ENCODE measurements around the gene ZDHHC18.
"Not testable (repeated sequence)": the region's sequence is repeated elsewhere in the genome, so short reads cannot be mapped to it uniquely, and the experiment has no call there.

The ZDHHC18 gene

DNA sequence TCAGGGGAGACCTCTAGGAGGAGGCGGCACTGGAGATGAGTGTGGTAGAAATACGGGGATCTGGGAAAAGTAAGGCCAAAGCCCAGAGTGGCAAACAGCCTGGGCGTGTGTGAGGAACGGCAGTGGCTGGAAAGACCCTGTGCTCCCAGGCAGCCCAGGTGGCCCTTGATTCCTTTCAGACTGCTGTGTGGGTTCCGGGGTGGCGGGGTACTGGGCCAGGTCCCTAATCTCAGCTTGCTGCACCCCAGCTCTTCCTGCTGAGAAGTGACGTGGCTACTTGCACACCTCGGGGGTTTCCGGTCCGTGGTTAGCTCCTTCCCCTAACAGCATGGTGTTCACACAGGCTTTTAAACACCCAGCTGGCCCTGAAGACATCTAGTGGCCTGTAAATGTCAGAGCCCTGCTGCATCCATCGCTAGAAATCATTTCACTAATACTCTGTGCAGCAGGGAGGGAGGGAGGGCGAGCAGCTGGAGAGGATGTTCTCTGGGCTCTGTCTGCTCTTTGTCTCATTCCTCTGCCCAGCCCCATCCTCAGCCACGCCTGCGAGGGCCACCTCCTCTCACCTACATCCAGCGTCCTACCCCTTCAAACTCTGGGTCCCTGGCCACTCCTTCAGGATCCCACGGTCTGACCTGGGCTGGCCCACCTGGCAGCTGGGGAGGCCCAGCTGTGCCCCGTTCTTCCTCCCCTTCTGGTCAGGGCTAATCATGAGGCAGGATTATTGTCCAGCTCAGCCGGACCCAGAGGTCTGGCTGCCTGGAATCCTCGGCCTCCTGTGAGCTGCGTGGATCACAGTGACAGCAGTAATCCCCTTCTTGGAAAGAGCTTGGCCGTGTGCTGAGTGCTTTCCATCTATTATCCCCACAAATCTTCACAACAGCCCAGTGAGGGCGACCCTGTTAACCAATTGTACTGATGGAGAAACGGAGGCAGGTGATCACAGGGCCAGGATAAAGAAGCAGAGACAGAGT is 7.2 kb downstream of the ZDHHC18 start:
- DNase-seq (ENCODE audit: low read depth), result no peak

DNA sequence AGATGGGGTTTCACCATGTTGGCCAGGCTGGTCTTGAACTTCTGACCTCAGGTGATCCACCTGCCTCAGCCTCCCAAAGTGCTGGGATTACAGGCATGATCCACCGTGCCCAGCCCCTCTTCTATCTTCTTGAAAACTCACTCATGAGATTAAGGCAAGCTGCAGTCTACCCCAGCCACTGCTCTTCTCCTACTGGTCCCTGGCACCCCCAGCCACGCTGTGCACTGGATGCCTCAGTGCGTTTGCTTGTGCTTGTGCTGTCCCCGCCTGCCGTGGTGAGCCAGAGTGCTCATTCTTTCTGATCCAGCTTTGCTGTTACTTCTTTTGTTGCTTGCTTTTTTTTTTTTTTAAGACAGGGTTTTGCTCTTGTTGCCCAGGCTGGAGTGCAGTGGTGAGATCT is 11.2 kb downstream of the ZDHHC18 start:
- DNase-seq (ENCODE audit: low read depth), result not testable (repeated sequence)

DNA sequence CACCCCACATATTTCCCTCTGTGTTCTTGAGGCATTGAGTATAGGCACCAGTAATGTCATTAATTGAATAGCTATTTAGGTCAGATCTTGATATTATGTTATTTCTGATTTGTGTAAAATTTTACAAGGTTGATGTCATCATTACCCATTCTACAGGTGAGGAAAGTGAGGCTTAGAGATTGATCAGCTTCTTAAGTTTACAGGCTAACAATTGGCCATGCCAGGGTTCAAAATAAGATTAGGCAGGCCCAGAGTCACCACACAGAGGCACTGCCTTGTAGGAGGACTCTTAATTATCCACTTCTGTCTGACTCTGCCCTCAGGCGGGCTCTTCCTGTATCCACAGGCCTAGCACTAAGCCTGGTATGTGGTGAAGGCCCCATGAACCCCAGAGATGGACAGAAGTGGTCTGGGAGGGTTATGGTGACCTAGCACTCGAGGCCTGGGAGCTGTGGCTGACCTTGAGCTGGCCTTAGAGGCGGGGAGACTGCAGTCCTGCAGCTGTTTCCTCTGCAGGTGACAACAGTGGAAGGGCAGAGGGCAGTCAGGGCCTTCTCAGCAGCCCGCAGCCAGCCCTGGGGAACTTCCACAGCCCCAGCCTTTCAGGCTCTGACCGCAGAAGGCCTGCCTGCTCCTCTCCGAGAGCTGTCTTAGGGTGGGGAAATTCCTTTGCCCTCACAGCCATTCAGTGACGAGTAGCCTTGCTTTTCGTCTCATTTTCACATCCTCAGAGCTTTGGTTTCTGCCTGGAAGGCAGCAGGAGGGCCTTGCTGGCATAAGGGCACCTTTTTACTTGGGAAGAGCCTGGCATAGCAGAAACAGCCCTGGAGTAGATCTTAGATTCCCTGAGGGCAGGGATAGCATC is 12.2 kb downstream of the ZDHHC18 start:
- no peak for DNase-seq (ENCODE audit: low read depth)

DNA sequence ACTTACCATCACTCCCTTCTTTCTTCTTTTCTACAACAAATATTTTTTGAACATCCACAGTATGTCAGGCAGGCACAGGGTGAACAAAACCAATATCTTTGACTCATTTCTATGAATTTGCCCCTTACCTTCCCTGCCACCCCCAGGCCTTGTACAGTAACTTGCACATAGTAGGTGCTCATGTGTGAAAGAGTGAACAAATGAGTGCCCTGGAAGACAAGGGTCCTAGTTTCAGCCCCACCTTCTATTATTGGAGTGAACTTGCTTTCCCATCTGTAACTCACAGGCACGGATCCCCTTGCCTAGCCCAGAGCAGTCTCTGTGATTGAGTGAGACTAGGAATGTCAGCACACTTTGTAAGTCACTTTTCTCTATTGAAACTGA is 12.8 kb downstream of the ZDHHC18 start:
- DNase-seq (ENCODE audit: low read depth), result no peak

DNA sequence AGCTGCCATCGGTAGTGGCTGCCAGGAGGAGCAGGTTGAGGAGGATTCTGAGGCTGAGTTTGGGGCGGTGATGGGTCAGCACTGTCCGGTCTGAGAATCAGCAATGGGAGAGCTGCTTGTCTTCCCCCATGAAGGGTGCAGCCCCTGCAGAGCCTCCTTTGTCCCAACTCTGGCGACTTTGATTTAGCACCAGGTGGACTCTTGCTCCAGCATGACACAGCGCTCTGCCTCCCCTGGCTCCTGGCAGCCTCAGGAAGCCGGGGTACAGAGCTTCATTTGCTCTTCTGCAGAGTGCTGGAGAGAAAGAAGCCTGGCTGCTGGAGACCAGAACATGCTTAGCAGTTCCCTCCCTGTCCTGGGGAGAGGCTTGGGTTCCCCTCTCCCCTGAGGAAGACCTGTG is 13.3 kb downstream of the ZDHHC18 start:
- no peak for DNase-seq (ENCODE audit: low read depth)

DNA sequence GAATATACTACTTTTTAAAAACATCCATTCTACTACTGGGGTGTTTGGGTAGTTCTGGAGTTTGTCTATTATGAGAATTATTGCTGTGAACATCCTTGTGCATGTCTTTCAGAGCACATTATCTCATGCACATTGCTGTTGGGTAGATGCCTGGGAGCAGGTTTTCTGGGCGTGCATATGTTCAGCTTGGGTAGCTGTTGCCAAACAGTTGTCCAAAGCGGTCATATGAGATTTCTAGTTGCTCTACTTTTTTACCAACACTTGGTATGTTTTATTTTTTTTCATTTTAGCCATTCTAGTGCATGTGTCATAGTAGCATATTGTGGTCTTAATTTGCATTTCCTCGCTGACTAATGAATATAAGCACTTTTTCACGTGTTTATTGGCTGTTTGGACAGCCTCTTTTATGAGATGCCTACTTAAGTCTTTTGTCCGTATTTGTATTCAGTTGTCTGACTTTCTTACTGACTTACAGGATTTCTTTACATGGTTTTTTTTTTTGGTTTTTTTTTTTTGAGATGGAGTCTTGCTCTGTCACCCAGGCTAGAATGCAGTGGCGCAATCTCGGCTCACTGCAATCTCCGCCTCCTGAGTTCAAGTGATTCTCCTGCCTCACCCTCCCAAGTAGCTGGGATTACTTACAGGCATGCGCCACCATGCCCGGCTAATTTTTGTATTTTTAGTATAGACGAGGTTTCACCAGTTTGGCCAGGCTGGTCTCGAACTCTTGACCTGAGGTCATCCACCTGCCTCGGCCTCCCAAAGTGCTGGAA is 18.1 kb downstream of the ZDHHC18 start:
- no peak for DNase-seq (ENCODE audit: low read depth)

DNA sequence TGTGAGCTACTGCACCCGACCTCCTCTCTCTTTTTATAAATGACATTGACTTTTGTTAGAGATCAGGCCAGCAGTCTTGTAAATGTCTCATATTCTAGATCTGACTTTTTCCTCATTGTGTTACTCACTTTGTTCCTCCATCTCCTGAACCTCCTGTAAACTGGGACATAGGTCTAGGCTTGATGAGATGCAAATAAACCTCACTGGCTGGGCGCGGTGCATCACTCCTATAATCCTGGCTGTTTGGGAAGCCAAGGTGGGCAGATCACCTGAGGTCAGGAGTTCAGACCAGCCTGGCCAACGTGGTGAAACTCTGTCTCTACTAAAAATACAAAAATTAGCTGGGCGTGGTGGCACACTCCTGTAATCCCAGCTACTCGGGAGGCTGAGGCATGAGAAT is 21.3 kb downstream of the ZDHHC18 start:
- DNase-seq (ENCODE audit: low read depth), result not testable (repeated sequence)

DNA sequence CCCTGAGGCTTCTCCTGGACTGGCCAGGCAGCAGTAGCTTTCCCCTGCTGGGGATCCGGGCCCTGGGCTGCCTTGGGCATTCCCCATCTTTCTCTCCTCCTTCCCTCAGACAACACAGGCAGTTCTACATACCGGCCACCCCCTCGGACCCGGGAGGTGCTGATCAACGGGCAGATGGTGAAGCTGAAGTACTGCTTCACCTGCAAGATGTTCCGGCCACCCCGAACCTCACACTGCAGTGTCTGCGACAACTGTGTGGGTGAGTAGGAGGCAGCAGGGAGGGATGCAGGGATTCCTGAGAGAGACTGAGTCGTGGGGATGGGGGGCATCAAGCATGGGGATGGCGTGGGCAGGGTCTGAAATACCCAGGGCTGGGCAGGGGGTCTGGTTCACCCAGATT is 22.0 kb downstream of the ZDHHC18 start:
- no peak for DNase-seq (ENCODE audit: low read depth)

DNA sequence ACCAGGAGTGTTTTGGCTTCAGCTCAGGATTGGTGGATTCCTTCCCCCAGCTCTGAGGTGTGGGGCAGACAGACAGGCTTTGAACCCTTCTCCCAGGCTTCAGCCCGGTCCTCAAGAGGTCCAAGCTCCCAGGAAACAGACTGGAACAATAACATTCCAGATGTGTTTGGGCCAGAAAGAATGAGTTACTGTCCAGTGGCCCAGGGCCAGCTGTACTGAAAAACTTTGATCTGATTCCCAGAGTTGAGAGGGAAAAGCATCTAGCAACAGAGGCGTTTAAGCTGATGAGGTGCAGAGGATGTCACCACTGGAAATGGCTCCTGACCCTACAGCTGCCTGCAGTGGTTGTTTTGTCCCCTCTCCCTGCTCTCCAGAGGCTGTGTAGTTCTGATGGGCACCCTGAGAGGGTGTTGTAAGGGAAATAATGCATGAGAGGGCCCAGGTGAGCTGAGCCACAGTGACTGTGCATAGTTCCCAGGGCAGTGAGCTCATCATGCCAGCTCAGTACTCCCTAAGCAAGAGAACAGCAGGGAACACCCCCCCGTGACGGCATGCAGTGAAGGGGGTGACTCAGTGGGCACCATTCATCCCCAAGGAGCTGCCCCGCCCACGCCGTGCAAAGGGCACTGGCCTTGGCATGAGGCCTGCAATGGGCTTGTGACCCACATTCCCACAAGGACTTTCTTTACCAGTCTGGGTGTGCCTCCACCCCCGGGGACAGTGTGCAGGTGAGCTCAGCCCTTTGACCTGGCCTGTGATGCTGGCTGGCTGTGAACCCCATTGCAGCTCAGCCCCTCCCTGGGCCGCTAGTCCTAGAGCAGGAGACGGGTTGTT is 22.7 kb downstream of the ZDHHC18 start:
- DNase-seq (ENCODE audit: low read depth), result no peak

DNA sequence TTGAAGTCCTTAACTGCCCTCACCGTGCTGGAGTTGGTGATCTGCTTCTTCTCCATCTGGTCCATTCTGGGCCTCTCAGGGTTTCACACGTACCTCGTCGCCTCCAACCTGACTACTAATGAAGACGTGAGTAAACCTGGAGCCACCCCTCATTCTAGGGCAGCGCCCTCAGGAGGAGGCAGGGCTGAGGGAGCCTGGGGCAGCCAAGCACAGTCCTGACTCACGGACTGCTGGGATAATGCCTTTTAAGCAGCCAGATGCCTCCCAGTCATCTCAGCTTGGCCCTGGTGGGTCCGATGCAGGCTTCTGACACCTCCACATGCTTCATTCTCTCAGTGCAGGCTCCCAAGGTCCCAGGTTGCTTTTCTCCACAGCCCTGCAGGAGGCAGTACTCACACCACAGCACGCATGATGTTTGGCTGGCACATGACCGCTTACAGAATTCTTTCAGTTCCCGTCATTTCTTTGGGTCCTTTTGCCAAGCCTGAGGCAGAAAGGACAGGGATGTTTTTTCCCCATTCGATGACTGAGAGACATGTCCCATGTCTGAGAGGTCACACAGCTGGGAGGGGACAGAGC is 24.7 kb downstream of the ZDHHC18 start:
- DNase-seq (ENCODE audit: low read depth), result no peak

DNA sequence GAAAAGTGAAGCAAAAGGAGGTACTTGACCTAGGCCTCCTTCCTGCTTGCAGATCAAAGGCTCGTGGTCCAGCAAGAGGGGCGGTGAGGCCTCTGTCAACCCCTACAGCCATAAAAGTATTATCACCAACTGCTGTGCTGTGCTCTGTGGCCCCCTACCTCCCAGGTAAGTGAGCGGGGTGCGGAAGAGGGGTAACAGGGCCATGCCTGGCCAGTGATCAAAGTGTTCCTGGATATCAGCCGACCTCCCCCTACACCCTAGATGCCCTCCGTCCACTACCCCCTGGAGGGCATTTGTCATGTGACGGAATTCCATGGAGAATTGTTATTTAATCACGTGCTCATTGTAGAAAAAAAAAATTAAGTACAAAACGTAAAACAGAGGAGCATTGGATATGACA is 26.2 kb downstream of the ZDHHC18 start:
- DNase-seq (ENCODE audit: low read depth), result no peak

DNA sequence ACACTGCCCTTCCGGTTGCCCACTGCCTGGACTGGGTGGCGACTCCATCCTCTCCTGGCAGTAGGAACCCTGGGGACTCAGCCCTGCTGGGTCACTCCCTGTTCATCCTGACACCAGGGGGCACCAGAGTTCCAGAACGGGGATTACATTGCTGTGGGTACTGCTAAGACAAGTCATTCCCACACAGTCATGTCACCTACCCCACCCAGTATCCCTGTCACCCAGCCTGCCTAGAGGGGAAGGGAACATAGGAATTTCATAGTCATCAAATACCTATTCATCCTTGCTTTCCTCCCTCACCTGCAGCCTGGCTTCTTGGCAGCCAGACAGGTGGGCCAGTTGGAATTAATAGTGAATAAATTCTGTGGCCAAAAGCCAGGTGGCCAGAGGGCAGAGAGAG is 26.7 kb downstream of the ZDHHC18 start:
- DNase-seq (ENCODE audit: low read depth), result no peak

DNA sequence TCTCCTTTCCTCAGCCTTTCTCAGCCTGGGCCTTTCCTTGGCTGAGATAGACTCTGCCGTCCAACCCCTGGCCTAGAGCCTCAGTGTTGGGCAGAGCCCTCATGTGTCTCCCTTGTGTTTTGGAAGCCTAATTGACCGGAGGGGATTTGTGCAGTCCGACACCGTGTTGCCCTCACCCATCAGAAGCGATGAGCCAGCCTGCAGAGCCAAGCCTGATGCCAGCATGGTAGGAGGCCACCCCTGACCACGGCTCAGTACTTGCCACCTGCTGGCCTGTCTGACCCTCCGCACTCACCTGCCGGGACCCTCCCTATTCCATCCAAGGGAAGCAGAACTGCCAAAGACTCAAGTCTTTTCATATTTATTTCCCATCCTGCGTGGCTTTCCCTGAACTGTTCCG is 27.1 kb downstream of the ZDHHC18 start:
- no peak for DNase-seq (ENCODE audit: low read depth)

DNA sequence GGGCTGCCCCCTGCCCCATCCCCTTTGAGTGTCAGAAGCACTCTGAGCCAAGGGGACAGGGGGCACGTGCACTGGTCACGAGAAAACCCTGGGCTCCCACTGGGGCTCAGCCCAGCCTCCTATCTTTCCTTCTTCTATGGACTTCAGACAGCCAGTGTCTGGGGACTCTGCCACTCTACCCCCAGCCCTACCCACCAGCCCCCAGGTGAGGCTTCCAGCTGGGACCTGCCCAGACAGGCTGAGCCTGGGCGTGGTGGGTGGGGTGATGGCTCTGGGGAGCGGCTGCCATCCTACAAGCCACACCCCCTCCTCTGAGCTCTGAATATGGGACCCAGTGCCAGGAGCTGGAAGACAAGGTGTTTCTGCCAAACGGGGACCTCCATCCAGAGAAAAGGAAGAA is 28.4 kb downstream of the ZDHHC18 start:
- no peak for DNase-seq (ENCODE audit: low read depth)

DNA sequence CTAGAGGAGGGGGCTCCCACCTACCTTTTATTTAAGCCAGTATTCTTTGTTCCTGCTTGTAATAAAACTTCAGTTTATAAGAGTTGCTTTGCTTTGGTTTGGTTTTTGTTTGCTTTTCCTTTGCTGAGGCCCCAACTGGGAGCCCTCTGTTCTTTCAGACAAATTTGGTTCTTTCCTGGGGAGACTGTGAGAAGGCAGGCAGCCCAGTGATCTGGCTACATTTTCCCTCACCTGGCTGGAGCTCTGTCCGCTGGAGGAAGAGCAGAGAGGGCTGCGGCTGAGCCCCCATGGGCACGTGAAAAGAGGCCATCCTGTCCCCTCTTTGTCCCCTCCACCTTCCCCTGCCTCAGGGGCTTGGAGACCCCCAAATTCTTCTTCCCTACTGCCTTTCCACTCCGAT is 29.1 kb downstream of the ZDHHC18 start:
- DNase-seq (ENCODE audit: low read depth), result no peak

DNA sequence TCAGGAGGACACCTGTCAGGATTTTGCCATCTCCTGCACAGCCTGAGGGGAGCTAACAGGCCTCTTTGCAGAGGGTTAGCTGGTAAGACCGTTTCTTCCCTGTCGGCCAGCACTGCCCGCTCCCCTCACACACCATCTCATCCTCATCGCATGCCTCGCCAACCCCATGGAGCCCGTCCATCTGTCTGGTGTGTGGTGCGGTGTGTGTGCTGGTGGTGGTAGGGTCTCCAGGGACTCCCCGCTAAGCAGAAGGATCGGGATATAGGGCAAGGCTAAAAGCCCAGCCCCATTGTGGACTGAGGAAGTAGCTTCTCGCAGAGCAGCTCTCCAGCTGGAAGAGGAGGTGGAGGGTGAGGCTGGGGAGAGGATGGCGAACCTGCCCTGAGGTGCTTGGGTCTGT is 29.7 kb downstream of the ZDHHC18 start:
- no peak for DNase-seq (ENCODE audit: low read depth)

DNA sequence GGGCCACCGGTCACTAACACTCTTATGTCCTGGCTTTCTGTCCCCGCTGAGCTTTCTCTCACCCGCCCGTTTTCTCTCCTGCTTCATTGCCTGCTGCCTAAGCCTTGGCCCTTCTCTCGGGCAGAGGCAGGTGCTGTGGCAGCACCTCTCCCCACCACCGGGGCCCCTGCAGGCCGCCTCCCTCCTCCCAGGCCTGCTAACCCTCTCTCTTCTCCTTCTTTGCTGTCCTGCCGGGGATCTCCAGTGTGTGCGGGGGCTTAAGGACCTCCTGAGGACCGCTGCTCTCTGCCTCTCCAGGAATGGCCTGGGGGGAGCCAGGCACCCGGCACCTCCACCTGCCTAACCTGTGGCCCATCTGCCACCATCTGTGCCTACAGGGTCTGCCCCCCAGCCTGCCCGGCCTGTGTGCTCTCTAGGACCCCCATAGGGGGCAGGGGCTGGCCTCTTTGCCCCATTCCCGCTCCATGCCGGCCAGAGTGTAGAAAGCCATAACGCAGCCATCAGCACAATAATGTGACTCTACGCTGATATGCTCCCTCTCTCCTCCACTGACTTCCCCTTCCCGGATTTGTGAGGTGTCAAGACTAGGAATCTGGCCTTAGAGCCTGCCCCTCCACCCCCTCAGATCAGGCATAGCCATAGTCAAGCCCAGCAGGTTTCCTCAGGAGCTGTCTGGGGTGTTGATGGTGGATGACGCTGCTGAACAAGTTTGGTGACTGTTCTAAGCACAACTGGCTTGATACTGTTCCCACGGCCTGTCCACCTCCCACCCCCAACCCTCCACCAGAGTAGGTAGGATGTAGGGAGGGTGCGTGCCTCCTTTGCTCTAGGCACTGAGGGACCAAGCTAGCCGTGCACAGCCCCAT is 30.3 kb downstream of the ZDHHC18 start:
- no peak for DNase-seq (ENCODE audit: low read depth)

DNA sequence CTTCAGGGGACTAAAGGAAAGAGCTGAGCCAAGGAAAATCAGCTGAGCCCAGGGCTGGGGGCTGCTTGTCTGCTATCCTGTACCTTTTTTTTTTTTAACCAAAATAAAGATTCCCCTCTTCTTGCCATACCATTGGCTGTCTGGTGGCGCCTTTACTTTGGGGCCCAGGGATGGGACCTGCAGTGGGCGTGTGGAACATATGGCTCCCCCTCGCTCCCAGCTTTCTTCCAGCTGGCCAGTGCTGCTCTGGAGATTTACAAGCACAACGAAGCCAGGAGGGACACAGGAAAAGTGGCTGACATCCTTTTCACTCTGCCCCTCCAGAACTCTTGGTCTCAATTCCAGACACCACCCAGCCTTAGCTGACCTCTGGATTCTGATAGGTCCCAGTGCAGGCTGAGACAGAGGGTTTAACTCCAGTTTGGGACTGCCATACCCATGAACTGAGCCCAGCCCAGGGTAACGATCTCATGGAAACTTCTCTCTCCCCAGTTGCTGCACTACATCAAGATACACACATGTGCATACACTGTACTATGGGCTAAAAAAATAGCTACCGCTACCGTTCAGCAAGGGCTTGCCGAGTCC is 31.1 kb downstream of the ZDHHC18 start:
- DNase-seq (ENCODE audit: low read depth), result no peak

DNA sequence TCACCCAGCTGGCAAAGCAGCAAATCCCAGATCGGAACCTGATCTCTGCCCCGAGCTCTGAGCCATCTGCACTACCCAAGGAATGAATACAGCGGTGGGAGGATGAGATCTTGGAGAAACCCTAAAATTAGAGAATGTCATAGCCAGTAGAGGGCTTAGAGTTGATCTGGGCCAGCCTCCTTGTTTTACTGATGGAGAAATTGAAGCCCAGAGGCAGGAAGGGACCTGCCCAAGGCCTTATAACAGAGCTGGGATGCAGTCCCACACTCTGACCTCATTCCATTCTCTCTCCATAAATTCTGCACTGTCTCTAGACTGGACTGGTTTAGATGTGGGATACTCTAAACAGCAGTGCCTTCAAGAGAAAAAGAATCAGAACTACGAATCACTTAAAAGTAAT is 31.7 kb downstream of the ZDHHC18 start:
- no peak for DNase-seq (ENCODE audit: low read depth)
